Measurements from ENCODE around the gene DHX58.

GRCh38 chr17:42087736-42088705, 24.5 kb downstream of the DHX58 start:
- TF ChIP-seq CTCF (IDR thresholded peaks at IDR 0.05; ENCODE audit: low read depth, low read length): no peak
- no peak for TF ChIP-seq EZH2phosphoT487 (IDR thresholded peaks at IDR 0.05; ENCODE audit: low read depth)
